Islet precursor cell (in vitro differentiated cells): ENCODE measurements around the gene PYGM.

Experiments
- DNase-seq: peaks from one replicate; pipeline ENCODE4 v3.0.0-alpha.2; 2018

The PYGM gene

DNA sequence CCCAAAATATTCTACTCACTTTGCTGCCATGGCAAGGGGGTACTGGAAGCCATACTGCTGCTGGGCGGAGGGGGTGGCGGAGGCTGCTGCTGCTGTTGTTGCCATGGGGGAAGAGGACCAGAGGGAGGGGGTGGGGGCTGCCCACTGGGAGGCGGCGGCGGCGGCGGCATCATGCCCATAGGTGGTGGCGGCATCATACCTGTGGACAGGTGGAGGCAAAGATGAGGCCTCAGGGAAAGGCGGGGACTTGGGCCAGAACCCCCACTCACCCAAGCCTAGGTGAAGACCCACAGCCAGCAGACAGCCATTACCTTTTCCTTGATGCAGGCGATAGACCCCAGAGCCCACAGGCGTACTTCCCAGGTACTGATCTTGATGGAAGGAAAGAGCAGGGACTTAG is 7.1 kb upstream of the PYGM start:
- peak; percentile 45 for DNase-seq

DNA sequence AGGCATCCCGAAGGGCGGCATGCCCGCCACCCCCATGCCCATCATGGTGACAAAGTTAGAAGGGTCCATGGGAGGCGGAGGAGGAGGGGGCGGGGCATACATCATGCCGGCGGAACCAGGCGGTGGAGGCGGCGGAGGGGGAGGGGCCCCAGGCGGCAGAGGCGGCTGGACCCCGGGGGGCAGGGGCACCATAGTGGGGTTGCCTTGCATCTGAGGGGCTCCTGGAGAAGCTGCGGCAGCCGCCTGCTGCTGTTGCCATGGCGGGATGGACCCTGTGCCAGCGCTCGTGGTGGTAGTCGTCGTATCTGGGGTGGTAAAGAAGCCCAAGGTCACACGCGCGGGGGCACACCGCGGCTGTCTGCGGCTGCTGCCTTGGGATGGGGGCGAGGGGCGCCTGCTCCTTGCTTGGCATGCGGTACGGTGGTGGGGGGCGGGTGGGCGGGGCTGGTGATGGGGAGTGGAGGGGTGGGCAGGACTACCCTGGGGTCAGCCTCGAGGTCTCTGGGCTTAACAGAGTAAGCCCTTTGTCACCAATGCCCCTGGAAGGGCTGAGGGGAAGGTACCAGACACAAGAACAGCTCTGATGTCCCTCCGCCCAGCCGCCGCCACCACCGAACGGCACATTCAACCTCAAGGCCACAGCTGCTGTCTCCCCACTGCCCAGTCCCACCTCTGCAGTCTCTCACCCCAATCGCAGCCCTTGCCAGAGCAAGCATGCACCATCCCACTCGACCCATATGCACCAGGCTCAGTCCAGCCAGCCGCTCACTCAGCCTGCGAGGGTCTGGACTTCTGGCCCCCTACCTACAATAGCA is 6.3 kb upstream of the PYGM start:
- DNase-seq, result peak; percentile 42

DNA sequence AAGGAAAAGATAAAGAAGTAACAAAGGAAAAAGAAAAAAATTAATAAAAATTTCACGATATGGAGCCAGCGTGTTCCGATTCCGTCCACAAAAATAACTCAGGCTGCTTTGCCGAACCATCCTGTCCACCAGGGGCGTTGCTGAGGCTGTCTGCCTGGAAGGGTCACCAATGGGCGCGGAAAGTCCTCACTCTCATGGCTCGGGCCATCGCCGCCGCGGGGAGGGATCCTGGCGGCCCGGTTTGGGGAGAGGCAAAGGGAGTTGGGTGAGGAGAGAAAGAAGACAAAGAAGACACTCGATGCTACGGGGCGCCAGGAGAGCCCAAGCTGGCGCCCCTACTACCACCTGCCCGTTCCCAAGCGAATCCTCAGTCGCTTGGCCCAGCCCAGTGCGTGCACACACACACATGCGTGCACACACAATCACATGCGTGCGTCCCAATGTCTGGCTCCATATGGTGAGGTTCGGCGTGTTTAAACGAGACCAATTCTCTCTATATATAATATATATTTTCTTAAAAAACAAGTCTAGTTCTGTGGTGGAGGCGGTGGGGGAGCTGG is 5.6 kb upstream of the PYGM start:
- DNase-seq, result peak; percentile 52

DNA sequence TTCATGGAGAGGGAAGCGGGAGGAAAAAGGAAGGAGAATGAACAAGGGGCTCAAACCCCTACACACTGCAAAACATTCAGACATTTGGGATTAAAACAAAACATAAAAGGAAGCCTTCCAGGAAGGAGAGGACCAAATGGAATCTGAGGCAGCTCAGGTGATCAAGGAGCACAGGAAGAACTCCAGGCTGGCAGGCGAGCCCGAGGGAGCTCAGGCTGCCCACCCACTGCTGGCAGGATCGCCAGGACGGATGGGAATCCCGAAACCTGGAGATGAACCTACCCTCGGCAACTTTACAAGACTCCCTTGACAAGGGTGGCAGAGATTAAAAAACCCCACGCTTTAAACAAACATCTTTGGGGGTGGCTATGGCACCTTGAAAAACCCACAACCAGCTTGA is 5.0 kb upstream of the PYGM start:
- peak; percentile 26 for DNase-seq

DNA sequence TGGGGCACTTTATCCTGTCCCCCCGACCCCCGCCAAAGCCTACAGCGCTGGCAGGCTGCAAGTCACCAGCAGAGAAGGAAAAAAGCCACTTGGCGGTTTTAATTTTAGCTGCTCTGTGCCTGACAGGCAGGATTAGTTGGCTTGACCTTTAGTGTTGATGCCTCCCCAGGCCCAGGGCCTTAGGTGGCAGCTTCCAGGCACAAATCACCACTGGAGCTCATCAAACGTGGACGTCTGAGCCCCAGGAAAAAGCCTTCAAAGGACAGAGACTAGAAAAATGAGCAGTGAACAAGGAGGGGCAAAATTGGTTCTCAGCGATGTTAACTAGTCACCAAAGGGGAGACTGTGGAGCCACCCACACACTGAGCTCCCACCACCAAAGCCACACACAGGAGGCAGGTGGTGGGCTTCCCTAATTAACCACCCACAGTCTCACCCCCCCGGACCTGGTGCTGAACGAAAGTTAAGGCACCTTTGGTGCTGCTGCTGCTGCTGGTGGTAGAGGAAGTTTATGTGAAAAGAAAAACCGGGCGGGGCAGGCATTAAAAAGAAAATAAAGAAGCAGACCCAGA is 4.4 kb upstream of the PYGM start:
- no peak for DNase-seq

DNA sequence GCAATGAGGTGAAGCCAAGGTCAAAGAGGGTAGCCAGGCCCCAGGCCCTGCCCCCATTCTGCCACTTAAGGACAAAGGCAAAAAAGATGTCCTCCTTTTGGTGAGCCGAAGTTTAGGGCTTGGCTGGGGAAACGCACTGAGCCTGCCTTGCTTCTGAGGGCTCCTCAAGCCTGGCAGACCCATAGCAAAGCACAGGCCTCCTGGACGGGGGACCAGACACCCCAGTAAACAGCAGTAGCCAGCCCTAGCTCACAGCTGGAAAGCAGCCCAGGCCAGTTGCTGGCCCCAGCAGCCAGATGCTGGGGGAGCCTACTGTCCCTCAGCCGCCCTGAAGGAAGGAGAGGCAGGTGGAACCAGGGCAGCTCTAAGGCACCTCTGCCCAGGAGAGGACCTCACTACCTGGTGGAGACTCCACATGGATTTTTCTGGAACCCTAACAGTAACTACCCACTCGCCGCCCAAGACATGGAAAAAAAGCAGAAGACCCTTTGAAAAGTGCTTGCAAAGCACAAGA is 3.8 kb upstream of the PYGM start:
- DNase-seq, result peak; percentile 43

DNA sequence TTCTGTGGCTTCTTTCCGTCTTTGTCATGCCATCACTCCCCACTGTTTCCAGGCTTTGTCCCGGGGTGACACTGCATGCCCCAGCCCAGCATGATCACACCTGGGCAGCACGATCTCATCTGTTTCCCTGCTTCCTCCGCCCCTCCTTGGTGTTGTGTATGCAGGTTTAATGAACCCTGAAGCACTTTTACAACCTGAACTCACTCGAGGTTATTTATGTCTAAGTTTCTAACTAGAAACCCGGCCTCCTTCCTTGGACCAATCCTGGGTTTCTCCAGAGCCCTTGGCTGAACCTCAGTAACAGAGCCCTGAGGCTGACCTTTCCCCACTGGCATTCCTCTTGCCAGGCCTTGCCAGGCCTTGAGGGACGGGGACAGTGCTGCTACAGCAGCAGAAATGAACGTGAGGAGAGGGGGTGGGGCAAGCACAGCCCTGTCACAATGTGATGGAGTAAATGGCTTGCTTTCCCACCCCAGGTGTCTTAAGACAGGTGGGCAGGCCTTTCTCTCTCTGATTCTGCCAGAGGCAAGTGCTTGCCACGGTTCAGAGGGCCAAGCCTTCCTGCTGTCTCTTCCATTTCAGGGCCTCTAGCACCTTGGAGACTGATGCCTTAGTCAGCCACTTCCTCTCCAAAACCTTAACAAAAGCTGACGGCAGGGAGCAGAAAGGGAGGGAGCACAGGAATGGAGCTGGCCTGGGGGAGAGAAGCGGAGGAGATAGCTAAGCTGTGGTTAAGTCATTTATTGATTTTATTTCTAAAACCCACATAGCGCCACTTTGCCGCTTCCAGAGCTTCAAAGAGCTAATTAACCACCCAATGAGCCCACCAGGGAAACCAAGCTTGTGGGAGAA is 3.1 kb upstream of the PYGM start:
- DNase-seq, result peak; percentile 49

DNA sequence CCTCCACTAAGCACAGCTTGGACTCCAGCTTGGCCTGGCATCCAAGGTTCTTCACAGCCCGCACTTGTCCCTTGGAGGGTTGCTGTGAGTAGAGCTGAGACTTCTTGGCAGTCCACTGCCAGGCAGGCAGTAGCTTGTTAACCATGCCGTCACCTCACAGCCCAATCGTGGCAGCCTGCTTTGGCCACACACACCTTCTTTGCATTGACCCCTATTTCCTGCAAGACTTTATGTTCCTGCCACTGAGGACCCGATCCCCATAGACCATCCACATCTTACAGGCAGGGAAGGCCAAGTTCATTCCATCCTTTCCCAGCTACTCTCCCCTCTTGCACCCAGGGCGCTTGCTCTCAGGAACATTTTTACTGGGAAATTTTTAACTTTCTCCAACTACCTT is 2.5 kb upstream of the PYGM start:
- DNase-seq, result no peak

DNA sequence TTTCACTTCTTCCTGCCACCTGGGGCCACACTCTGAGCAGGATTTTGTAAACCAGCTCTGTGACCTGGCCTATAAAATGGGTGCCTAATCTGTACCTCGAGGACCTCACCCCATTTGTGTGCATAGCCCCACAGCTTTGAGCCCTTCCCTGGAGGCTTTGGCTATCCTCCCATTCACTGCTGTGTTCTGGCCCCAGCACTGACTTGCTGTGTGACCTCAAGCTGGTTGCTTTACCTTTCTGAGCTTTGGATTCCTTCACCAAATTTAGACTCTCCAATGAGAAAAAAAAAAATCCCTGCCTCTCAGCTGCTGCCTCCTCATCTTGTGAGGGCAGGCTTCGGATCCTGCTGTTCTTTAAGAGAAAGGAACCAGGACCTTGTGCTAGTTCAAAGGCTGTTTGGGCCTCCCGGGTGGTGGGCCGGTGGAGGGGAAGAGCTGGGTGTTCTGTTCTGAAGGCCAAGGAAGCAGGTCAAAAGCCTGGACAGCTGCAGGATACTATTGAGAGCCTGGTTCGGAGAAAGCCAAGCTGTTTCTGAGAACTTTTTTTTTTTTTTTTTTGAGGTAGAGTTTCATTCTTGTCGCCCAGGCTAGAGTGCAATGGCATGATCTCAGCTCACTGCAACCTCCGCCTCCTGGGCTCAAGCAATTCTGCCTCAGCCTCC is 1.1 kb upstream of the PYGM start:
- DNase-seq, result peak; percentile 47

DNA sequence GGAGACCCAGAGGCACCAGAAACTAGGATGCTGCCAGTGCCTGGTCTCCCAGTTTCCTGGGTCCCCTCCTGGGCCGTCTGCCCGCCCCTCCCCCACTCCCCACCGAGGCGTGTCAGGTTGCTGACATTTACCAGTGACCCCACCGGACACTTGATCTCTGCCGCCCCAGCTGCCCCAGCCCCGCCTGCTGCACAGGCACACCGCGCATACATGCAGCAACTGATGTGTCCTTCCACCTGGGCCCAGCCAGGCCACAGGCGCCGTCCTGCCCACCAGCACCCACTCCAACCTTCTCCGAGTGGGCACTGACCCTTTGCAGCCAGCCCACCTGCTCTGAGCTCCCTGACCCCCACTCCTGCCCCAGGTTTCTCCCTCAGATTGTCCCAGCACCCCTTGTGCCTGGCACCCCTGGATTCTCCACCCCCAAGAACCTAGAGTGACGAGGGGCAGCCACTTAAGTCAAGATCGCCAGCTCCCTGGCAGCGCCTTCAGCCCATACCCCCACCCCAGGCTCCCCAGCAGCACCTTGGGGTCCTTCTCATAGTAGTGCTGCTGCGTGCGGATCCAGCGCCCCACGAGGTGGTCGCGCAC is 548 bp downstream of the PYGM start:
- peak; percentile 52 for DNase-seq

DNA sequence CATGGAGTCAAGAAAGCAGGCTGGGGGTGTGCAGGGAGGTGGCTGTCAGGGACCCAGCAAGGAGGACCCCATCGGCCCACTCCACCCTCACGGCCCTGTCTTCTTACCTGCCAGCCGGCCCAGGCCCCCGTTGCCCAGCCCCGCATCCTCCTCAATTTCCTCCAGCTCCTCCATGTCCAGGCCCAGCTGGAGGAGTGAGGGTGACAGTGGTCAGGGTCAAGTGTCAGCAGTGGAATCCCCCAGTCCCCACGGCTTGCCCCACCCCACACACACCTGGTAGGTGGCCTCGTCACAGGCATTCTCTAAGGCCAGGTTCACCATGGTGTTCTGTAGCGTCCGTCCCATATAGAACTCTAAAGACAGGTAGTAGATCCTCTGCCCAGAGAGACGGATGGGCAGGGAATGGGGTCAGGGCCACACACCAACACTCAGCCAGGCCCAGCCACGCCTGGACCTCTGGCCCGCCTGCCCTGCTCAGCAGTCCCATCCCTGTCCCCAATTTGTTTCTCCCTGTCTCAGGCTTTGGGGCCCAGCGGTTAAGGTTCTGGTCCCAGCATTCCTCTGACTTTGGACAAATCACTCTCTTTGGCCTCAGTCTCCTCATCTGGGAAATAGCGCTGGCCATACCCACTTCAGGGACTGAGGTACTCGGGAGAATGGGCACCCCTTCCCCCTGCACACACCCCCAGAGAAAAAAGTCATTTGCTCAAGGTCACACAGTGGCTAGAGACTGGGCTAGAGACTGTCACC is 1.3 kb downstream of the PYGM start:
- peak; percentile 51 for DNase-seq

DNA sequence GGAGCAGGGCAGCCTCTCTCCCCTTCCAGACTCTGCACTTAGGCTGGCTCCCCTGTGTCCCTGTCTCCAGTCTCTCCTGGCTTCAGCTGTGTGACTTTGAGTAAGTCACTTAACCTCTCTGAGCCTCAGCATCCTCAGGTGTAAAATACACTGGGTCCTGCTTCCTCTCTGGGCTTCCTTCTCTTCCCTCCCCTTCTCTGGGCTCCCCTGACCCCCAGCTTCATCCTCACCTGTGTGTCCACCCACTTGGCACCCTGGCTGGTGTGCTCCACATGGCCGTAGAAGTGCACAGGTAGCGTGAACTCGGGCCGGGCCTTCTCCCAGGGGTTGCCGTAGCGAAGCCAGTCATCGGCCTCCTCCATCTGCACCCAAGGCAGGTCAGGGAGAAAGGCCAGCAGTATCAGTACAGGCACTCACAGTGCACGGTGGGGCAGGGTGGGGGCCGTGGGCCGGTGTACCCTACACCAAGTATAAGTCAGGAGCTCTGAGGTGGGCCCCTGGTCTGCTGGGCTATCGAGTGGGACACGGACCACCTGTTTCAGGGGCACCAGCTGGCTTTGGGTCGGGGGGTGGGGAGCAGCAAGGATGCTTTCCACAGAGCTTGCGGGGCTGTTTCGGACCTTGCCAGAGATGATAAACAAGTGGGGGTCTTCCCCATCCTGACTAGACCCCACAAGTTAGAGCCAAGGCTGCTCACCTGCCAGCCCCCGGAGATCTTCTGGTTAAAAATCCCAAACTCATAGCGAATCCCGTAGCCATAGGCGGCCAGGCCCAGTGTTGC is 2.0 kb downstream of the PYGM start:
- DNase-seq, result peak; percentile 47

DNA sequence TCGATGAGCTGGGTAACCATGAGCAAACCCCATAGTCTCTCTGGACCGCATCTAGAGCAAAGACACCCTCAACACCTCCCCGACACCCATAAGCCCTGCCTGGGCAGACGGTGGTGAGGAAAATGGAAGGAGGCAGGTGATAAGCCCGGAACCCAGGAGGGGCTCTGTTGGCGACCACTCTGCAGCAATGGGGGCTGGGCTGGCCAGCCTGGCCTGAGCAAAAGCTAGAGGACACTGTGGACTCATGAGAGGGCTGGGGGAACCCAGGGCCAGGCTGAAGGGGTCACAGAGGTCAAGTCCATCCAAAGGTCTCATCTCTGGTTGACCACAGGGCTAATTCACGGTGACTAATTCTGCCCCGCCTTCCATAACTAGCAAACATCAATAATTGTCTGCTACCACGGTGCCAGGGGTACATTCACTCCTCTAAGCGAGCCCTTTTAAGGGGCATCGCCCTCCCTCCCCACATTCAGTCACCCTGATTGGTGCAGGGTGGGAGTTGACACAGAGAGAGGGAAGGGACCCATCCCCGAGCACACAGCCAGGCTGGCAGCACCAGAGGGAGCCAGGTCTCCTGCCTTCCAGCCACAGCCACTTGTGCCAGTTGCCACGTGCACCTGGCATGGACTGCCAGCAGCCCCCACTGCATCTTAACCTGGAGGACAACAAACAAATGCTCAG is 4.0 kb downstream of the PYGM start:
- peak; percentile 46 for DNase-seq

DNA sequence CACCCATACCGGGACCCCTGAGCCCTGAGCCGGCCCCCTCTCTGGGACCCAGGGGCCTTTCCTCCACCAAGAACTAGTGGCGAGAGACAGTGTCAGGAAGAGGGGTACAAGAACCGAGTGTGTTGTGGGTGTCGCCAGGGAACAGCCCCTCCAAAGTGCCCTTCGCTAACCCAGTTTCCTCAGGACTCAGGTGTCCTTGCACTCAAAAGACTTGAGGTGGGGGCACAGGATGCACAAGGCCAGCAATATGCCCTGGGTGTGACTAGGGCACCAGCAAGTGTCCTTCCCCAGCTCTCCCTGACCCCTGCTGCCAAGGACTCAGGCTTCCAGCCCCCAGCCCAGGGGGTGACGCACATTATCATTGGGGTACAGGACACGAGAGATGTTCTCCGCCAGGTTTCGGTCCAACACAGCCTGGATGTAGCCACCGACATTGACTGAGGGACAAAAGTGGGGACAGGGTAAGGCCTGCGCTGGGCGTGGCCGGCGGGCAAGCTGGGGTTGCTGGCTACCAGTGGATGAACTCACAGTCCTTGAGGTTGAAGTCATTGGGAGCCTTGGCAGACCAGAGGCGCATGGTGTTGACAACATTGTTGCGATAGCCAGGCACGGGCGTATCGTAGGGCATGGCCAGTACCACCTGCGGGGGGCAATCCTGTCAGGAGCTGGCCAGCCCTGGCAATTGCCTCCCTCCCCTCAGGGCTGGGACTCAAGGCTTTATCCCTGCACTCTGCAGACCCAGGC is 4.7 kb downstream of the PYGM start:
- peak; percentile 49 for DNase-seq

DNA sequence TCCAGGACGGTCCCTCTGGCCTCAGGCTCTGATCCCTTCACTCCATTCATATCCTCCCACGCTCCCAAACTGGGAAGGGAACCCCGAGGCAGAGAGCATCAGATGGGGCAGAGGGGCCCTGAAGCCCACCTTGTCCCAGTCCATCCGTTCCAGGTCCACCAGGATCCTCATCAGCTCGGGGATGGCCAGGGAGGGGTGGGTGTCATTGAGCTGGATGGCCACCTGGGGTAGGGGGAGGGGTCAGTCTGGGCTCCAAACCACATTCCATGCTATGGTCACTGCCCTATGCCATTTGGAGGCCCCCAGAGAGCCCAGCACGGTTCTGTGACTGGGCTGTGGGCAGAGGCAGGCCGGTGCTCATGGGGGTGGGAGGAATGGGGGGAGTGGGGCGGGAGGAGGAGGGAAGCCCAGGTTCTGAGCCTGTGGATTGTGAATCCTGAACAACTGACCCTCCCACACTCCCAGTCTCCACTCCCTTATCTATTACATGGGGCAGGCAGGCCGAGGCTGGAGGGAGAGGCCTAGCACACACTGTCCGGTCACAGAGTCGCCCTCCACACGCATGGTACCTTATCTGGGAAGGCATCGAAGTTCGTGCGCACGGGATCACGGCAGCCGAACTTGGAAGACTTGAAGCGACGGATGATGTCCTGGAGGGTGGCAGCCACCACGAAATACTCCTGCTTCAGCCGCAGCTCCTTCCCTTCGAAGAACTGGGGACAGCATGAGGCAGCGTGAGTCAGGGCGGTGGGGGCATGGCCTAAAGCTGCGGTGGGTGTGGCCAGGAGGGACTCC is 5.5 kb downstream of the PYGM start:
- peak; percentile 49 for DNase-seq

DNA sequence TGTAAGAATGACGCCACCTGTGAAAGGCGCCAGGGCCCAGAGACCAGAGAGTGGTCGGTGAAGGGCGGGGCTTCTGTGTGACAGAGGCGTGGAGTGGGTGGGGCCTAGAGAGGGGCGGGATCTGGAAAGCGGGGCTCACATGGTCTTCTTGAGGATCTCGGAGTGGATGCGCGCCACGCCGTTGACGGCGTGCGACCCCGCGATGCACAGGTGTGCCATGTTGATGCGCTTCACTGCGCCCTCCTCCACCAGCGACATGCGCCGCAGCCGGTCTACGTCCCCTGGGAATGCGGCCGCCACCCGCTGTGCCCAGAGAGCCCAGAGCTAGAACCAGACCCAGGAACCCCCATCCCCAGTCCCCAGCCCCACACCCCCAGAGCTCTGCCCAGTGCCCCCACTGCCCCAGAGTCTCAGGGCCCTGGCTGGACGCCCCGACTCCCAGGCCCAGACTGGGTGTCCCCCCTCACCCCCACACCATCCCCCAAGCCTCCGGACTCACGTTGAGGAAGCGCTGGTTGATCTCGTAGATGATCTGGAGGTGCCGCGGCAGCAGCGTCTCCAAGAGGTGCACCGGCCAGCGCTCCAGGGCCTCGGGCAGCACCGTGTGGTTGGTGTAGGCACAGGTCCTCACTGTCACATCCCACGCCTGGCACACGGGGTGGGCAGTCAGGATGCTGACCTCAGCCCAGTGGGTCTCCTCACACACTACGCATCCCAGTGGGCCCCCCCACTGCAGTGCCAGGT is 6.2 kb downstream of the PYGM start:
- DNase-seq, result peak; percentile 27

DNA sequence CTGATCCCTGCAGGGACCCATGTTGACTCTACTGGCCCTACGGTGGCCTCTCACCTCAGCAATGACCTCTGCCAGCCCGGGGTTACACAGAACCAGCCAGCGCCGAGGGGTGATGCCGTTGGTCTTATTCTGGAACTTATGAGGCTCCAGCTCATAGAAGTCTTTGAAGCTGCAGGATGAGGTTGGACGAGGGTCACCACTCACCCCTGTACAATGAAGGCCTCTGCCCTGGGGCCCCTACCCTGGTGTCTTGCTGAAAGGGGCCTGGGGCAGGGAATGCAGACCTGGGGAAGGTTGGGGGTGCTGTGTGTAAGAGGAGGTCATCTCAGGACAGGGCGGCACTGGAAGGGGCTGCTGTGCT is 6.8 kb downstream of the PYGM start:
- DNase-seq, result peak; percentile 48
